ENCODE results near the gene TMEM92.
"Not testable (repeated sequence)": the region's sequence is repeated elsewhere in the genome, so short reads cannot be mapped to it uniquely, and the experiment has no call there.

TMEM92 gene

GRCh38 chr17:50262001-50262794 is 12.1 kb upstream of the TMEM92 start:
- no peak for DNase-seq (ENCODE audit: low read depth)

- no peak for DNase-seq (ENCODE audit: low read depth)
These were observed 10.7 kb upstream of the TMEM92 start for GRCh38 chr17:50263331-50264262.

DNA sequence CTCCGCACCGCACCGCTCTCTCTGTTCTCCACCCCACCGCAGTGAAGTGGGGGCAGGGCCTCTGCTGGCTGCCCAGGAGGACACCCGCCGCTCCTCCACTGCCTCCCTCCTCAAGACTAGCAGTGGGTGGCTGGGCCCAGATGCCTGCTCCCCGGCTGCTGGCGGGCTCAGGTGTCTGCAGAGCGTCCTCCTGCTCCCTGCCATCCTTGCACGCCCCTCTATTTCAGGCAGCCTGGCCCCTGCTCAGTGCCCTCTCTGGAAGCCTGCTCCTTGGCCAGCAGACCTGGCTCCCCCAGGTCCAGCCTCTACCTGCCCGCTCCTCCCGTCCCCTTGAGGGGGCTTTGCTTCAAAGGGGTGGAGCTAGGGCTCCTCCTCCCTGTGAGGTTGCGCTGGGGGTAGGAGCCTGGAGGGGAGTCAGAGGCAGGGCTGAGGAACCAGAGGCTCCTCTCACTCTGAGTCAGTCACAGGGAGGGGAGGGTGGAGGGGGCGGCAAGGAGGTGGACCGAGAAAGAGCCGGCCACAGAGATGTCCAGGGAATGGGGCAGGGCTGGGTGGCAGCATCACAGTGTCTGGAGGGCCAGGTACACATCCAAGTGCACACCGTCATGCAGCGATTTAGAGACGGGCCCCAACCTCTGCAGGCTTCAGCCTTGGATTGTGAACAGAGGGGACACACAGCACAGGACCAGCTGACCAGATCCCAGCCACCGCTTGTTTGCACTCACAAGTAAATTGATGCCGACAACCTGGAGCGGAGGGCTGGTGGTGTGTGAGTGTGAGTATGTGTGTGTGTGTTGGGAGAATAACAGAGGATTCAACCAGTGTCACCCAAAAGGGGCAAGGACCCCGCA is 9.8 kb upstream of the TMEM92 start:
- DNase-seq (ENCODE audit: low read depth) = peak; percentile 75

GRCh38 chr17:50265212-50265611 is 9.1 kb upstream of the TMEM92 start:
- no peak for DNase-seq (ENCODE audit: low read depth)

DNA sequence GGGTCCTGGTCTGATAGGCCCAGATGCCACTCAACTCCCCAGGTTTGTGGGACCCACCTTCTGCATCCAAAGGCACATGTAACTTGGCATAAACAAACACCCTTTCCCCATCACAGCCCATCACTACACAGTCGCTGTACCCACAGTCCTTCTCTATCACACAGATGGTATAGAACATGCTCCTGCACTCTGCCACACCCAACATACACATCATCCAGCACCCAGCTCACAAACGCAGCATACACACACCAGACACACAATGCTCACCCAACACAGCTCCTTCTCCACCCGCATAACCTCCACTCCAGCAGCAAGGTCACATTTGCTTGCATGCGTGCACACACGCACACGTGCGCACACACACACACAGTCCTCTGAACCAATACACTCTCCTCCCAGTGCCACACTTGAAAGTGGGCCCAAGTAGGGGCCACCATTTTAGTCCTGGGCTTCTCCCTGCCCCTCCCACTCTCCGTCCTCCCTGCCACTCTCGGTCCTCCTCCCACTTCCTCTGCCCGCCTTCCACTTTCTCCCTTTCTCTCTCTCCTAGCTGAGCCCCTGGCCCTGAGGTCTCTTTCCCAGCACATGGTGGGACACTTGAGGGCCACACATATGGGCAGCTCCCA is 8.5 kb upstream of the TMEM92 start:
- DNase-seq (ENCODE audit: low read depth) = no peak

DNA sequence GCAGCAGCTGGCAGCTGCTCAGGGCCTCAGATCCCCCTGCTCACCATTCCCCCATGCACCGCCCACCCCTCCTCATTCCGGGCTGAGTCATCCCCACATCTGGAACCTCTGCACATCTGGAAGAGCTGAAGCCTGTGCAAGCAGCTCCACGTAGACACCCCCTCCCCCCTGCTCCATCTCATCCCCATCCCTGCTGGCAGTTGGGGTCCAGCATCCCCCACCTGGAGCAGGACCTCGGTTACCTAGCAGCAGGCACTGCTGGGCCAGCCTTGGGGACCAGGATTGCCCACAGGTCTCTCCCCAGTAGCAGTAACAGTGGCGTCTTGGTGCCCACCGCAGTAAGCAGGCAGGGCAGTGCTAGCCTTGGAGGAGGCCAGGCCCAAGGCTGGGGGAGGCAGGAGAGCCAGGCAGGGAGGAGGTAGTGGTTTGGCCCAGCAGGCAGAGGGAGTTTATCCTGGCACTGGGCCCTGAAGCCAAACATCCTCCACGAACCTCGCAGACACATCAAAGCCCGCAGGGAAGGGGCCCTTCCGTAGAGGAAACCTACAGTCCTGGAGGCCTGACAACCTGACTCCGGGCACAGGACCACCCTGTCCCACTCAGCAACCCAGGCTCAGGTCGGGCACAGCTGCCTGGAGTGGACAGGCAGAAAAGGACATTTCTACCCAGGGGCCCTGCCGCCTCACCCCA is 7.7 kb upstream of the TMEM92 start:
- peak; percentile 92 for DNase-seq (ENCODE audit: low read depth)

GRCh38 chr17:50267074-50267841 is 7.0 kb upstream of the TMEM92 start:
- peak; percentile 68 for DNase-seq (ENCODE audit: low read depth)

DNA sequence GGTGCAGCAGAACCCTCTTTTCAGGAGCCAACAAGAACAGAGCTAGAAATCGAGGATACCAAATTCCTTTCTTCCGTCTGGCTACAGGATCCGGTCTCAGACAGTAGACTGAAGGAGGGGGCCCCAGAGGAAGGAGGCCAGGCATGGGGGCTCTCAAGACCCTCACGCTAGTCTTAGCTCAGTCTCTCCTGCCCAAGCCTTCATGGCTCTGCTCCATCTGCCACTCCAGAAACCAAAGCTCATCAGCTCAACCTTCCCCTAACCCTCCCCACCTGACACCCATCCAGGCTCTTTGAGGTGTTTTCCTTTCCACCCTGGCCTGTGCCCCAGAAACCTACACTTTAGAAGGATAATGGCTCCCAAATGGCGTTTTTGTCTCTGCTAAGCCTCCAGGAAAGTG is 6.2 kb upstream of the TMEM92 start:
- no peak for DNase-seq (ENCODE audit: low read depth)

- DNase-seq (ENCODE audit: low read depth) = no peak
These were observed 5.5 kb upstream of the TMEM92 start for GRCh38 chr17:50268743-50269275.

DNA sequence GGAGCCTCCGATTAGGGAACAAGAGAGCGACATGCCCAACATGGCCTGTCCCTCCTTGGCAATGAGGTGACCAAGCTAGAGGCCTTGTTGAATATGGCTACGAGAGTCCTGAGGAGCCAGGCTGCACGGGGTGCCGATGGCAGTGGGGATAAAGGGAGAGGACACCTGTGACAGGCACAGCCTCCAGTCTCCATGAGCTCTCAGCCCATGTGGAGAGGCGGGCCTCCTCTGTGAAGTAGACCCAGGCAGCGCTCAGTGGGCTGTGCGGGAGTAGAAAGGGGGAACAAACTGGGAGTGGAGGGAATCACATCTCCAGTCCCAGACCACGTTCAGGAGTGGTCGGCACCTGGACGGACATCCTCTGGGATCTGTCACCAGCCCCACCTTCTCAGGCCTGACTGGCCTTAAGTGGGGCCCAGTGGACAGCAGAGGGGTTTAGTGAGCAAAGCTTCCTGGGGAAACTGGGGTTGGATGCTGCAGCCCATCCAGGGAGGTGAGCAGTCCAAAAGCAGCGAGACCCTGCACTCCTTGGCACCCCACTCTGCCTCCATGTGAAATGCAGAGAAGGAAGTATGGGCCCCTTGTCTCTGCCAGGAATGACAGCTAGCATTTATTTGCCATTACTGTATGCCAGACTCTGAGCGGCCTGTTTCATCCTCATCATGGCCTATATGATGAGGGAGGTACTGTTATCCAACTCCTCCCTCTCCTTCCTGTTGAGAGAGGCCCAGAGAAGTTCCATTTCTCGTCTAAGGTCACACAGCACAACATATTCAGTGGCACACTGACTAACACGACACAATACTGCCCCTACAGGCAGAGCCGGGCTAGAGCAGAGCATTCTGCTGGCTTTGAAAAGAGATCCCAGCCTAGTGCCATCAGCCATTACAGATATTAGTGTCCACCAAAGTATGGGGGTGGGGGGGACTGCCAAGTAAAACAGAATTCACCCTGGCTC is 4.5 kb upstream of the TMEM92 start:
- DNase-seq (ENCODE audit: low read depth) = peak; percentile 89

GRCh38 chr17:50270435-50271362 is 3.6 kb upstream of the TMEM92 start:
- peak; percentile 92 for DNase-seq (ENCODE audit: low read depth)

DNA sequence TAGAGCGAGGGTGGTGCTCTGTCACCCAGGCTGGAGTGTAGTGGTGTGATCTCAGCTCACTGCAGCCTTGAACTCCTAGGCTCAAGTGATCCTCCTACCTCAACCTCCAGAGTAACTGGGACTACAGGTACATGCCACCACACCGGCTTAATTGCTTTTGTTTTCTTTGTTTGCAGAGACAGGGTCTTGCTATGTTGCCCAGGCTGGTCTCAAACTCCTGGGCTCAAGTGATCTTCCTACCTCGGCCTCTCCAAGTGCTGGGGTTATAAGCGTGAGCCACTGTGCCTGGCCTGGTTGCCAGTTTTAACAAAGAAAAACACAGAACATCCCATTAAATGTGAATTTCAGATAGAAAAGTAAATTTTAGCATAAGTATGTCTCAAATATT is 2.9 kb upstream of the TMEM92 start:
- DNase-seq (ENCODE audit: low read depth) = not testable (repeated sequence)

- DNase-seq (ENCODE audit: low read depth) = no peak
These were observed 2.0 kb upstream of the TMEM92 start for GRCh38 chr17:50272246-50272645.

DNA sequence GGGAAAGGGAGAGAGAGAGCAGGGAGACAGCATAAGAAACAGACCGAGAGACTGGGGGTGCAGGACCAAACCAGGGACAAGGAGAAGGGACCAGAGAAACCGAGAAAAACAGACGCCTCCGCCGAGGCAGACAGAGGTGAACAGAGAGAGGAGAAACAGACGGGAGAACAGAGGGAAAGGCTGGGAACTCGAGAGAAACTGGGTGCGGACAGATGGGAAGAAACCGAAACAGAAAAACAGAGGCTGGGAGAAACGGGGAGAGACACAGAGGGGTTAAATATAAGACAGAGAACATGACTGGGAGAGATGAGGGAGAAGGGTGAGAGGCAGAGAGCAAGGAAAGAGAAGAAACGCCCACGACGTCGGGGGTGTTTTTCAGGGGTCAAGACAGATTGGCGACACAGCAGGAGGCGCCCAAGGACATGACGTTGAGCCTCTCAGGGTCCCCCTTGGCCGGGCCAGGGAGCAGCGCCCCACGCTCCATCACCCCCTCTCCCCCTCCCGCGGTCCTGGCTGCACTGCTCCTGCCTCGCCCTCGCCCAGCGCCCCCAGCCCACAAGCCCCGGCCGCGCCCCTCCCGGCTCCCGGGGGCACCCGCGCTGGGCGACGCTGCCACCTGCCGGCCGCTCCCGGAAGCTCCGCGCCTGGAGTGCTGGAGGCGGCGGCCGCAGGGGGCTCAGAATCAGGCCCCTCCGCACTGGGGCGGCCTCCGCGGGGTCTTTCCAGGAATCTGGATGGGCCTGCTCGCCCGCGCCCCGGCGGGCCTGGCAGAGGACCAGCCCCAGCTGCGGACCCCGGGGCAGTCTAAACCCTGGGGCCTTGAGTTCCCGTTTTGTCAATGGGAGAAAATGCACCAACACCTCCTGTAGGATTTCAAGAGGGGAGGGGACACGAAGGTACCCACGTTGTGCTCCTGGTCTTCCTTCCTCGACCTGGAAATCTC is 1.3 kb upstream of the TMEM92 start:
- peak; percentile 83 for DNase-seq (ENCODE audit: low read depth)

GRCh38 chr17:50273654-50274040 is 619 bp upstream of the TMEM92 start:
- DNase-seq (ENCODE audit: low read depth) = no peak

- no peak for DNase-seq (ENCODE audit: low read depth)
These were observed 593 bp downstream of the TMEM92 start for GRCh38 chr17:50274897-50275221.

- no peak for DNase-seq (ENCODE audit: low read depth)
These were observed 1.0 kb downstream of the TMEM92 start for GRCh38 chr17:50275279-50275678.
